ENCODE data around the gene FAM47E.

GRCh38 chr4:76293772-76294171 is 42.3 kb downstream of the FAM47E start:
- TF ChIP-seq CTCF (optimal IDR thresholded peaks at IDR 0.05 in 1 of 3, IDR thresholded peaks at IDR 0.05 in 1 of 3, conservative IDR thresholded peaks at IDR 0.05 in 1 of 3; ENCODE audit: extremely low read depth in 1 of 3, insufficient read depth in 2 of 3, low read length in 3 of 3) (no peak), EZH2 (IDR thresholded peaks at IDR 0.05; ENCODE audit: low read length) (no peak)

Data from keratinocyte (primary cell).